CD4-positive, alpha-beta T cell treated with Interleukin-17A for 4 hours (primary cell): ENCODE data around the gene PAGE2.
A peak's percentile ranks its signal among the peaks of the same experiment; 100 is the strongest.
"Not testable (repeated sequence)": the region's sequence is repeated elsewhere in the genome, so short reads cannot be mapped to it uniquely, and the experiment has no call there.

Experiments used
- DNase-seq: peaks from one replicate; pipeline ENCODE4 v3.0.0-alpha.2; 2020; ENCODE audit warnings: mixed read lengths

PAGE2 gene

GRCh38 chrX:55088795-55089489 is at the start of gene PAGE2:
TSS of gene PAGE2 (plus strand) at chrX:55089018. CDS start at chrX:55090021, 1,003 bp downstream.
- no peak for DNase-seq

DNA sequence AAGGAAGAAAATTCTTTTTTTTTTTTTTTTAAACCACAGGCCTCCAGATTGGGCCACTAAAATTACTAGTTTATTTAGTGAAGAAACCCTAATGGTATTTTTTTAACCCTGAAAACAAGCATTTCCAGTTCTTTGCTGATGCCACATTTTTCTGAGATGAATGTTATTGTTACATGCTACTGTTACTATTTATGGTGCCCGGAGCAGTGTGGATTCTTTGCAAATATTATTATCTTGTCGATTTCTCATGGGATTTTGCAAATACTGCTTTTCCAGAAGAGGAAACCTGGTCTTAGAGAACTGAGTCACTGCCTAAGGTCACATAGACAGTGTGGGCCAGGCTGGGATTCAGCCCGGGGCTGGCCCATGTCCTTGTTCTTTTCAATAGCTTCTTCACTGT is 49.3 kb upstream of the PAGE2 start:
- DNase-seq, result no peak

GRCh38 chrX:55041514-55041913 is 47.3 kb upstream of the PAGE2 start:
- DNase-seq, result no peak

GRCh38 chrX:55050599-55050998 is 38.2 kb upstream of the PAGE2 start:
- DNase-seq, result not testable (repeated sequence)

- DNase-seq, result peak; percentile 55
Observed at GRCh38 chrX:55056820-55057674, 31.8 kb upstream of the PAGE2 start.

DNA sequence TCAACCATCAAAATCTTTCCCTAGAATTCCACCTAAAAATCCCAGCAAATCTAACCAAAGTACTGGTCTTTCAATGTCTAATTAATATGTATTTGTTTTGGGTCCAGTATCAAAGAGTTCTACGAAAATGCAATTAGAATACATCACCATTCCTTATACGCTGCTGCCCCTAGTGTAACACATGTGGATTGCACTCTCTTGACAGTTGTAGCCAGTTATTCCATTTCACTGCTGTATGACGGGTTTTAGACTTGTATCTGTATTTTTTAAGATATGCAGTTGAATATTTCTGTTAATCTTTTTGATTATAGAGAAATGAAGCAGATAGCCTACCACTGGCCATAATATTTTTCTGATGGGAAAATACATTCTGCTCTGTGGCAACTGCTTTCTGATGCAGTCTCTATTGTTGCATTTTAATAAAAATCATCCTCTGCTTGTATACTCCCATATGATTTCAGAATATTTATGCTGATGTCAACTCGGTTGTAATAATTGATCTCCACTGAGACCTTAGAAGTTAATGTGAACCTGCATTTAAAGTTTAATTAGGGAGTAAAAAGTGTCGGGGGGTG is 31.1 kb upstream of the PAGE2 start:
- DNase-seq, result peak; percentile 57

DNA sequence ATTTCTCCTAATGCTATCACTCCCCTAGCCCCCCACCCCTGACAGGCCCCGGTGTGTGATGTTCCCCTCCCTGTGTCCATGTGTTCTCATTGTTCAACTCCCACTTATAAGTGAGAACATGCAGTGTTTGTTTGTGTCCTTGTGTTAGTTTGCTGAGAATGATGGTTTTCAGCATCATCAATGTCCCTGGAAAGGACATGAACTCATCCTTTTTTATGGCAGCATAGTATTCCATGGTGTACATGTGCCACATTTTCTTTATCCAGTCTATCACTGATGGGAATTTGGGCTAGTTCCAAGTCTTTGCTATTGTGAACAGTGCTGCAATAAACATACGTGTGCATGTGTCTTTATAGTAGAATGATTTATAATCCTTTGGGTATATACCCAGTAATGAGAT is 21.6 kb upstream of the PAGE2 start:
- not testable (repeated sequence) for DNase-seq

DNA sequence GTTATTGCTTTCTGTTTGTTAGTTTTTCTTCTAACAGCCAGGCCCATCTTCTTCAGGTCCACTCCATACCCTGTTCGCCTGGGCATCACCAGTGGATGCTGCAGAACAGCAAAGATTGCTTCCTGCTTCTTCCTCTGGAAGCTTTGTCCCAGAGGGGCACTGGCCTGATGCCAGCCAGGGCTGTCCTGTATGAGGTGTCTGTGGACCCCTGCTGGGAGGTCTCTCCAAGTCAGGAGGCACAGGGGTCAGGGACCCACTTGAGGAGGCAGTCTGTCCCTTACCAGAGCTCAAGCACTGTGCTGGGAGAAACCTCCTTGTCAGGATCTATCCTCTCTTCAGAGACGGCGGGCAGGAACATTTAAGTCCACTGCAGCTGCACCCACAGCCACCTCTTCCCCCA is 16.5 kb upstream of the PAGE2 start:
- no peak for DNase-seq

DNA sequence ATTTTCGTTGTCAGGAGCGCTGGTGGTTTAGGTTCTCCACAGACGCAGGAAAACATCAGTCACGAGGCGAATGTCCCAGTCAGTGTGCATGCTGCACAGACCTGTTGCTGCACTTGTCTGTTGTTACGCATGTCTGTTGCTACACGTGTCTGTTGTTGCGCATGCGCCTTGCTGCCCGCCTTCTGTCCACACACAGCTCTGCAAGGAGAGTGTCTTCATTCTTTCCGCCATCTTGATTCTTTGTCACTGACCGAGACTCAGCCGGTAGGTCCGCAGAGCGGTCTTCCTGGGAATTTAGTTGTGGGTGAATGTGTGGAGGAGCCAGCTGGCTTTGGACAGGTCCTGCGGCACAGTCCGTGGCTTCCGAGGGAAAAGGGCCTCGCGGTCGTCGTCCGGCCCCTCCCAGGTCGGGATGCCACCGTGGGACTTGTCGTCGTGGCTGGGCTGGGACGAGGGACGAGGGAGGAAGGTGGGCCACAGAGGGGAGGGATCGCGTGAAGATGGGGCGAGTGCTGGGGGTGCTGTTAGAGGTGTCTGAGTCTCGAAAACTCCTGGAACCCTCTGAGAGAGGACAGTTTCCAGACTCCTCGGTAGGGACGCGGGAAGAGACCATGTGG is 13.9 kb upstream of the PAGE2 start, which contains the start of gene PAGE2B:
PAGE2B (plus strand) TSS at position 180 of the 617 bp plus-strand sequence. CDS start 1,012 bp downstream, outside the sequence.
- no peak for DNase-seq

DNA sequence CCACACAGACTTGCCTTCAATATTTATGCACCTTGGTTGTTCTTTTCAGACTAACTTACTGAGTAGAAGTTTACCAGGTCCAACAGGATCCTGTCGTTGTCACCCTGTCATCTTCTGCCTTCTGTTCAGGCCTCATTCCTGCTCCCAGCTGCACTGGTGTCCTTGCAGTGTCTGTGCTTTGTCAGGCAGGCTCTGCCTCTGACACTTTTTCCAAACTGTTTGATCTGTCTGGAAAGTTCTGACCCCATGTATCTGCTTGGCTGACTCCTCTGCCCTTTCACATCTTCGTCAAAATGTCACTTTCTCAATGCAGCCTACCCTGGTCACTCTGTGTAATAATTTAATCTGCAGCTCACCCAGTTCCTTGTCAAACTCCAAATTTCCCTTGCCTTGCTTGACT is 9.9 kb downstream of the PAGE2 start:
- DNase-seq, result no peak

DNA sequence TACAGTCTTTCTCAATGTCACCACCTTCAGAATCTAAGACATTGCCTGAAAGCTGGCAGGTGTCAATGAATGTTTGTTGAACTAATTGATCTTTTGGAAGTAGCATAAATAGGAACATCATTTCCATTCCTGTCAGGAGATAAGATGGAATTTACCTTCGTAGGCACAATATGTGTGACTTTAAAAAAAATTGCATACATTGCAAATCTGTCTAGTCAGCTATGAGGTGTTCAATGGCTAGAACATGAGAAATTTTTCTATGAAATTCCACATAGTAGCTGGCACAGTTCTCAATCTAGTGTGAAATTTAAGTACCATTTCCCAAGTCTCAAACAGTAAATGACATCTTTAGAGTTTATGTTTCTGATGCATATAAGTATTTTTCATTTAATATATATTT is 10.3 kb downstream of the PAGE2 start:
- DNase-seq, result no peak

DNA sequence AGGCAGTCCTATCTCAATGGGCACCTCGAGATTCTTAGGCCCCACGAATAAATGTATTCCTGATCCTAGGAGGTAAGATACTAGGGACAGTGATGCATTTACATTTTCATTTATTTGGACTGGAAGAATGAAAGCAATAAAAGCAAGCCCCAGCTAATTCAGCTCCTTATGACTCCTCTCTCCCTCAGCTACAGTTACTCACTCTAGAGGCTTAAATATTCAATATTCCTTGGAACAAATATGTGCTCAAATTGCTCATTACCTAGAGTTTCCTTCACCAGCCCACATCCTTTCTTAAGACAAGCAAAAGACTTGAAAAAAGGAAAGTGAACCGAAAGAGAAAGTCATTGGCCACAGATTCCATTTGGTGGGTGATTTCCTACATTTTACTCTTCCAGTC is 13.9 kb downstream of the PAGE2 start:
- DNase-seq, result no peak

- DNase-seq, result no peak
Observed at GRCh38 chrX:55107262-55107661, 18.4 kb downstream of the PAGE2 start.

DNA sequence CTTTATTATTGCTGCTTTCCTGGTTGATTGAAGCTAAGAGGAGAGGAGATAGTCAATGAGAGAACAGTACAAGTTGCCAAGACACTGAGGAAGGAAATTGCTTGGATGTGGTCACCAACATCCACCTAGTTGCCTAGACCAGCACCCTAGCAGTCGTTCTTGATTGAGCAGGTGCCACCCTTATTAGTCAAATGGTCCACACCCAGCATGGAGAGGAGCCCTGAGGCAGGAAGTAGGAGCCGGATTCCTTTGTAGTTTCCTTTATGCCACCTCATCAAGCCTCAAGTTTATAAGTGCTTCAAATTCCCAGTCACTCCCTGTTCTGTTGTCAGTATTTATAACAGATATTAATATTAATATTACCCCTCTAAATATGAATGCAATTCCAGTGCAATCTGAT is 19.1 kb downstream of the PAGE2 start:
- no peak for DNase-seq

DNA sequence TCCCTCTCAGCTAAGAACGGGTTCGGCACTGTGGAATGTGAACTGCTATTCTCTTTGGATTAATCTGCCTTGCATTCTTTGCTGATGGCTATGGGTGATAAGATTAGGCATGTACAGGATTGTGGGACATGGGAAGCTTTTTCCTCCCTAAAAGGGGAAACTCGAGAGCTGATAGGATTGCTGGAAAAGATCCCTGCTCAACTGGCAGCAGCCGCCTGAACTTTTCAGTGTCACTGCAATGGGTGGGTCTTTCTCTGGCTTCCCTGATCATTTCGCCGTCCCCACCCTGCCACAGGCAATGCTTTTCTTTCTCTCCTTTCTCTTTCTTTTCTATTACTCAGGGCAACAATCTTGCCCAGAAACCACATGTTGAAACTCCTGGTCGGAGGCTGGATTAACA is 20.5 kb downstream of the PAGE2 start:
- no peak for DNase-seq

DNA sequence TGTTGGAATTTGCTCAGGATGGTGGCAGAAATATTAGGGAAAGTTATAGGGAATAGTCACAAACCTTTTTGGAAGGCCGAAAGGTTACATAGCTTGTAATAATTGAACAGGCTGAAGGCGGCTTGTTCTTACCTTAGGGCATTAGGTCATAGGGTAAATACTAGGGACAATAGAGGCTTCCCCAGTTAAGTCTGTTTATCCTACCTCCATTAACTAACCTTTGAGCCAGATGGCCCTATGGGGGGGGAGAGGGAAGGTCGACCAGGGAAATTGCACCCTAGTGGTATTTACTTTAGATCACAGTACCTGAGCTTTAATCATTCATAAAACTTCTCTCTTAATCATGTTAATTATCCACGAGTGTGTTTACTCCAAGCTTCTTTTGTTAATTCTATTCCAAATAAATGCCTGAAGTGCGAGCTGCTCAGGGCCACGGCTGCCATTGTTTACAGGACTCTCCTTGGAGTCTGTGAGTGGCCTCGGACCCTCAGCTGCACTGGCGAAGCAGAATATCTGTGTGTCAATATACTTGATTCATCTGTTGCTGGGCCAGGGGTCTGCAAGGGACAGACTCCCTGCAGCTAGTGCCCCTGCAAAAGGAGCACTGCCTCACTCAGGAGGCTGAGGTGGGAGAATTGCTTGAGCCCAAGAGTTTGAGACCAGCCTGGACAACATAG is 22.9 kb downstream of the PAGE2 start:
- no peak for DNase-seq

DNA sequence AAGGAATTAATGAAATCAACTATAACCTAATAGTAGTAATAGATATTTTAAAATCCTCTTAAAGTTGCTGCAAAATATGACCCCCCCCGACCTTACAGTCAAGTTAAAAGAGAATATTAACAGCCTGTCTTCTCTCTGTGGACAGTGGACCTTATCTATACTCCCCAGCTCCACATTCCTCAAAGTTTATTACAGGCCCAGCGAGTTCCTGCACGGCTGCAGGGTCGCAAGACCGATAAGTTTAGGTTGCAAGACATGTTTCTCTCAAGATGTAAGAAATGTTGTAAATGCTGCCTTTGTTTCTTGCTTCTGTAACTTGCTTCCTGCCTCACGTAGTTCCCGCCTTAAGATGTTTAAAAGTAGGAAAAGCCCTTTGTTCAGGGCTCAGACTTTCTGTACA is 27.8 kb downstream of the PAGE2 start:
- DNase-seq, result not testable (repeated sequence)

DNA sequence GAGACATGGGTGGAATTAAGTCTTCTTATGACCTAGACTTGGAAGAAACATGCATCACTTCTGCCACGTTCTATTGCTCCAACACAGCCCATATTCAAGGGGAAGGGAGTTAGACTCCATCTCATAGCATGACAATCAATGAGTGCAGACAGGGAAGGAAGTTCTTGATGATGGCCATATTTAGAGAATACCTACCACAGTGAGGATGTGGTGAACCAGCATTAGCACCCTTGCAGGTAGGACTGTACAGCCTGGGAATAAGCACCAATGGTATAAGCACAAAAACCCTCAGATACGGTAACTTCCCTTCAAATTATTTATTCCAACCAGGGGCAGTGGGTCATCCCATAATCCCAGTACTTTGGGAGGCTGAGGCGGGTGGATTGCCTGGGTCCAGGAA is 29.8 kb downstream of the PAGE2 start:
- DNase-seq, result no peak

DNA sequence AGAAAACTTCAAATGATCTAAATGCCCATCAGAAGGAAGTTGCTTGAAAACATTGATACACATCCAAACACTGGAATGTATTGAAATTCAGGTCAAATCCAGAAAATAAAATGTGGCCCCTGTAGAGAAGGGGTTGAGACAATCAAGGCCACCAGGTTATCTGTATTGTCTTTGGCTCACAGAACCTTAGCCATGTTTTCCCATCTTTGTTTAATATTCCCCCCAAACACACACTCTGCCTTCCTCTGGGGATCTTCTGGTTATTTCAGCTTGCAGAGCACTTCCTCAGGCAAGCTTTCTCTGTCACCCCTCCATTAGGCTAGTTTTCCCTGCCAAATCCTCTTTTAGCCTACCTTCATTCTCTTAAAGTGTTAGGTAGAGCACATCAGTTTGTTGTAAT is 30.5 kb downstream of the PAGE2 start:
- DNase-seq, result no peak

- no peak for DNase-seq
Observed at GRCh38 chrX:55119712-55120111, 30.9 kb downstream of the PAGE2 start.

- DNase-seq, result no peak
Observed at GRCh38 chrX:55120761-55121358, 32.0 kb downstream of the PAGE2 start.

DNA sequence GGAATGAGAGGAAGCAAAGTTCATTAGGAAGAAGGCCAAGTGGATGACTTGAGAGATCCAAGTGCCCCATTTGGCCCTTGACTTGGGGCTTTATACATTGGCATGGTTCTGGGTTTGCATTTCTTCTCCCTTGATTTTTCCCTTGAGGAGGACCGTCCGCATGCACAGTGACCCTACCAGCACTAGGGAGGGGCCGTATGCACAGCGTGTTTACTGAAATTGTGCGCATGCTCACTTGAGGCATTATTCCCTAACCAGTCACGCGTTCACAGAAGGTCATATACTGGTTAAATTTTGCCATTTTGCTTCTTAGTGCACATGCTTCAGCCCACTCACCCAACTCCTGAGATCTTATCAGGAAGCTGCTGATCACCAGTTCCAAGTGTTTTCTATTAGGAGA is 35.1 kb downstream of the PAGE2 start:
- DNase-seq, result no peak
